ENCODE results near the gene PPARA. TPM values are rescaled to one million over a fixed set of nuclear protein-coding genes. Genes with fewer than 3 reads are reported as not detected.

Gene PPARA
- total and polyA plus RNA-seq, 2 of the 4 experiments (the other 2 are of a cell fraction), result 3.1 to 7.0 TPM

- Histone ChIP-seq H3K4me3 (ENCODE audit: insufficient read depth, low read depth, low read length) (no peak overlapping the region), H2BK20ac (ENCODE audit: low read depth, low read length) (no peak overlapping the region), H2BK5ac (ENCODE audit: low read depth, low read length, poor library complexity, severe bottlenecking) (peak overlapping the region; percentile 40), H3K9ac (ENCODE audit: low read depth, low read length) (no peak overlapping the region), H3K9me3 (ENCODE audit: control insufficient read depth, insufficient read depth, low read length) (no peaks in the 10 kb centered on the region), H2BK120ac (ENCODE audit: low read depth, low read length) (peak overlapping the region; percentile 32), H3K79me1 (ENCODE audit: low read depth in 1 of 2, low read length in 2 of 2) (no peaks in the 10 kb centered on the region), H3K56ac (ENCODE audit: extremely low read depth, insufficient read depth, low read length) (no peak overlapping the region), H3K27me3 (ENCODE audit: control insufficient read depth, insufficient read depth, low read length) (no peaks in the 10 kb centered on the region), H3K27ac (ENCODE audit: insufficient read depth, low read length) (no peak overlapping the region), H4K8ac (ENCODE audit: low read depth in 2 of 2, low read length in 2 of 2) (peak overlapping the region; percentile 38 to 79; a peak in 3 of 4 replicates), H3K9me1 (ENCODE audit: insufficient read depth, low read length) (no peaks in the 10 kb centered on the region; the same call in 1 of the 2 replicates), H3K18ac (ENCODE audit: low read depth, low read length) (no peak overlapping the region; the same call in 1 of the 2 replicates), H3K23ac (ENCODE audit: low read depth, low read length) (no peak overlapping the region), H4K91ac (ENCODE audit: insufficient read depth, low read depth, low read length) (peak overlapping the region; percentile 49; the same call in 1 of the 2 replicates), H3K4me2 (ENCODE audit: low read depth, low read length) (no peak overlapping the region), H3K14ac (replicated peaks; ENCODE audit: low read depth, low read length) (no peak overlapping the region), H2AK9ac (replicated peaks; ENCODE audit: low read depth, low read length, poor library complexity) (peak overlapping the region; percentile 93), H2AK5ac (ENCODE audit: low read depth, low read length) (peak overlapping the region; percentile 88; the same call in 1 of the 2 replicates), H4K20me1 (ENCODE audit: insufficient read depth, low read length) (no peaks in the 10 kb centered on the region), H3K4me1 (ENCODE audit: control insufficient read depth, insufficient read depth, low read length) (peaks cover 15% of the 10 kb centered on the region), H3K36me3 (ENCODE audit: control insufficient read depth, insufficient read depth, low read length) (no peaks in the 10 kb centered on the region), H4K5ac (ENCODE audit: low read depth, low read length) (peak overlapping the region; percentile 71), H2BK15ac (ENCODE audit: low read depth, low read length) (peak overlapping the region; percentile 29; the same call in 1 of the 3 replicates), H2AFZ (replicated peaks; ENCODE audit: low read length, poor library complexity) (peak overlapping the region; percentile 83), H3K4ac (ENCODE audit: low read depth, low read length) (peak overlapping the region; percentile 73)
- CTCF ChIA-PET, result interaction anchor here (1.4 kb wide), 1 partner anchor 195 kb away, joined by 5 read pairs; no protein-coding TSS in a partner anchor
- 100% methylated on average over 2 of the region's 7 CpGs; no CpG with 5 or more reads in 1 of the 2 experiments for WGBS, 2 experiments (ENCODE audit: extremely low coverage in 2 of 2, insufficient read length in 1 of 2)
- no peak for ATAC-seq (ENCODE audit: low read depth)
- no TSS peak for BruUV-seq (replicated peaks)
- intact Hi-C loops (cut with micrococcal nuclease), result loop anchor here (5.0 kb wide), 1 partner anchor 177 kb away; the partner anchor contains the start of gene GTSE1
- no peak for DNase-seq
- dilution Hi-C loops (cut with HindIII; ENCODE audit: low sequenced_read_pairs, unreplicated experiment), result no loop called here
- in situ Hi-C loops (cut with MboI; ENCODE audit: low sequenced_read_pairs), result loop anchor here (5.0 kb wide), 1 partner anchor 177 kb away; the partner anchor contains the start of gene GTSE1
- POLR2A ChIA-PET (ENCODE audit: unreplicated experiment), result no interaction called here
- TF ChIP-seq CTCF (conservative IDR thresholded peaks at IDR 0.05; ENCODE audit: low read depth, low read length) (no peak), CHD1 (IDR thresholded peaks at IDR 0.05; ENCODE audit: low read depth, low read length) (no peak), RFX5 (IDR thresholded peaks at IDR 0.05; ENCODE audit: low read depth, low read length) (no peak), MXI1 (IDR thresholded peaks at IDR 0.05; ENCODE audit: borderline replicate concordance, low read depth, low read length) (no peak), BHLHE40 (IDR thresholded peaks at IDR 0.05; ENCODE audit: low read depth, low read length) (no peak), POLR2A (IDR thresholded peaks at IDR 0.05; ENCODE audit: low read depth, low read length) (no peak), RAD21 (IDR thresholded peaks at IDR 0.05; ENCODE audit: low read length) (no peak), MAZ (IDR thresholded peaks at IDR 0.05; ENCODE audit: borderline replicate concordance, low read depth, low read length) (no peak), ELK1 (IDR thresholded peaks at IDR 0.05; ENCODE audit: borderline replicate concordance, low read depth, low read length) (no peak), USF2 (IDR thresholded peaks at IDR 0.05; ENCODE audit: low read depth, low read length) (no peak), FOS (IDR thresholded peaks at IDR 0.05; ENCODE audit: low read depth, low read length) (no peak), RCOR1 (IDR thresholded peaks at IDR 0.05; ENCODE audit: insufficient replicate concordance, low read length) (no peak), NFE2L2 (IDR thresholded peaks at IDR 0.05; ENCODE audit: low read depth, low read length) (no peak), CEBPB (IDR thresholded peaks at IDR 0.05; ENCODE audit: low read depth, low read length) (no peak), MAFK (IDR thresholded peaks at IDR 0.05; ENCODE audit: low read depth, low read length) (no peak), SMC3 (IDR thresholded peaks at IDR 0.05; ENCODE audit: low read depth, low read length) (no peak)
These were observed 29.9 kb upstream of the PPARA start for GRCh38 chr22:46120420-46120737.

Measured in IMR-90 (cell line).